ENCODE results near the gene GSTK1.

GSTK1 gene

DNA sequence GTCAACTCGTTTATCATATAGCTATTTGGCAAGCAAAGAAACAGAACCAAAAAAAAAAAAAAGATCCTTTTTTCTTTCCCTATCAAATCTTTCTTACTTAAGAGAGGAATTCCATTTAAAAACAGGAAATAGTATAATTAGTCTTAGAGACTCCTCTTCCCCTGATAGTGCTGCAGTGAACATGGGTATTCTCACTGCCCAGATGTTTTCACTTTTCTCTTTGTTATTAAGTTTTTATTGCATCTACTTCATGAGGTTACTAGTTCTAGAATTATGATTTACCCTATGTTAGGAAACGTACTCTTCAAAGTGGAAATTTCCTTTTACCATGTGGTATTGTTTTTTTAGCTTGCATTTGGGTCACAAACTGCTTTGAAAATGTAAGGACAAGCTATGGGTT, 33.4 kb downstream of the GSTK1 start:
- TF ChIP-seq JUND (IDR thresholded peaks at IDR 0.05; ENCODE audit: low read depth), result no peak
- in situ Hi-C loops (cut with HindIII; ENCODE audit: low pct_unique_long_range_greater_than_20kb, low sequenced_read_pairs), result no loop called here
- no peak for DNase-seq (ENCODE audit: low read depth in 1 of 2, low spot score in 1 of 2)

DNA sequence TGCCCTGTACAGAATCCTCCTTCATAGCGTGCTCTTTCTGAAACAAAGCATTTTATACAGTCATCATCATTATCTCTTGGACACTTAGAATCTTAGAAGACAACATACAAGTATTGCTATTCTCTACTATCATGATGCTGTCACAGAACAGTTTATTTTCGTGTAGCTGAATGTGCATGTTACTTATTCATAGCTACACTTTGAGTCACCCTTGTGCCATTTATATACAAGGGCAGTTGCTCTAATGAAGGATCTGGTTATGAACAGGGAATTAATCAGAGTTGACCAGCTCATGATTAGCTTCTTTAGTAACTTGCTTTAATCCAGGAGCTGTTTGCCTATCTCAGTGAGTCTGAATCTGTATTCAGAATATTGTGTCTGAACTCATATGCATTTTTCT, 36.1 kb downstream of the GSTK1 start:
- in situ Hi-C loops (cut with HindIII; ENCODE audit: low pct_unique_long_range_greater_than_20kb, low sequenced_read_pairs), result no loop called here
- TF ChIP-seq JUND (IDR thresholded peaks at IDR 0.05; ENCODE audit: low read depth), result no peak
- DNase-seq (ENCODE audit: low read depth in 1 of 2, low spot score in 1 of 2), result no peak

DNA sequence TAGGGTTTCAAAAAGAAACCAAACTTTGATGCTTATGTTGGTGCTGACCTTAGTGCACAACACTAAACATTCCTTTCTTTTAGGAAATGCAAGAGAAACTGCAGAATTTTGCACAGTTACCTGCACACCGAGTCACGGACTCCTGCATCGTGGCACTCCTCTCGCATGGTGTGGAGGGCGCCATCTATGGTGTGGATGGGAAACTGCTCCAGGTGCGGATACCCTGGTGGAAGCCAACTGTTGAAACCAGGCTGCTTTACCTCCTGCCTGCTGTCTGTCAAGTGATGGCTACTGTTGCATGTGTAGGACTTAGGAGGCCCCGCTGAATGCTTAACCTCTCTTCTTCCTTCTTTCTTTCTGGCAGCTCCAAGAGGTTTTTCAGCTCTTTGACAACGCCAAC, 36.6 kb downstream of the GSTK1 start:
- TF ChIP-seq JUND (IDR thresholded peaks at IDR 0.05; ENCODE audit: low read depth), result no peak
- peak in 1 of 2 experiments; percentile 57 for DNase-seq (ENCODE audit: low read depth in 1 of 2, low spot score in 1 of 2)
- in situ Hi-C loops (cut with HindIII; ENCODE audit: low pct_unique_long_range_greater_than_20kb, low sequenced_read_pairs), result no loop called here

DNA sequence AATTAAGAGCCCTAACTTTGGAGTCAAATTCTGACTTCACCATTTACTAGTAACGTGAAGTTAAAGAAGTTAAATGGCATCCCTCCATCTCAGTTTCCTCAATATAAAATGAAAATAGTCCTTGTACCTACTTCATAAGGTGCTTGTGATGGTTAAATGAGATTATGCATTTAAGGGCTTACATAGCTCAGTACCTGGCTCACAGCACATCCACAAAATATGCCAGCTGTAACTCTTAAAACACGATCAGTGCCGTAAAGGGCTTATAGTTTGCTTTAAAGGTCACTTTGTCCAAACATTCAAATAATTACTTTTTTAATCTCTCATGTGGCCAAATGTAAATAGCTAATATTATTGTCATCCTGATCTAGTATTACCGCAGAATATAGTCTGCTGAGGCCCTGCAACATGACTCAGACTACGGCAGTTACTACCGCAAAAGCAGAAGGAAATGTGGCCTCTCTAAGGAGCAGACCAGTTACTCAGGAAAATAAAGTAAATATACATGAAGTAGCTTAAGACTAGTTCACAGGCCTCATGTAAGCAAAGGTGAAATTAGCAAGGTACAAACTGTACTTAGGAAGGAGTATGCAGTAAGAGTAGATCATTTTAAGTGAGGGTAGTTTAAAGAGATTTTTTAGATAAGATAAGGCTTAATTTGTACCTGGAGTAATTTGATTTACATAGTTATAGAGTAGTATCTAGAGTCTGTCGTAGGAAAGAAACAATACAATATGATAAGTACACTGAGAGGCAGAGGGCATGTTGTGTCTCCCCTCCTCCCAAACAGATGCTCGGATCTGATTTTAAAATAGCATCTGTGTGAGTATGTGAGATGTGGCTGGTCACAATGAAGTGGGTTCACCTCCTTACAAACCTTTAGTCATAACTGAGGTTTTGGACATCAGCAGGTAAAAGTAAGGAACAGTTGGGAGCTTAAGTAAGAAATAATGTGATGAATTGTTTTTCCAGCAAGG, 38.0 kb downstream of the GSTK1 start:
- no peak for TF ChIP-seq JUND (IDR thresholded peaks at IDR 0.05; ENCODE audit: low read depth)
- in situ Hi-C loops (cut with HindIII; ENCODE audit: low pct_unique_long_range_greater_than_20kb, low sequenced_read_pairs), result no loop called here
- DNase-seq (ENCODE audit: low read depth in 1 of 2, low spot score in 1 of 2), result peak in 1 of 2 experiments; percentile 49

DNA sequence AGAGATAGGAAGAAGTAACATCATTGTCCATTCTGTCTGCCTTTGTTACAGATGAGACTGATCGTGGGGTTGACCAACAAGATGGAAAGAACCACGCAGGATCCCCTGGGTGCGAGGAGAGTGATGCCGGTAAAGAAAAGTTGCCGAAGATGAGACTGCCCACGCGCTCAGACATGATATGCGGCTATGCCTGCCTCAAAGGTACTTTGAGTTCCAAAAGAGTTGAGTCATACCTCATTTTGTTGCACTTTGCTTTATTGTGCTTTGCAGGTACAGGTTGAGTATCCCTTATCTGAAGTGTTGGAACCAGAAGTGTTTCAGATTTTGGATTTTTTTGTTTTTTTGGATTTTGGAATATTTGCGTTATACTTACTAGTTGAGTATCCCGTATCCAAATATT, 40.5 kb downstream of the GSTK1 start:
- TF ChIP-seq JUND (IDR thresholded peaks at IDR 0.05; ENCODE audit: low read depth), result no peak
- DNase-seq (ENCODE audit: low read depth in 1 of 2, low spot score in 1 of 2), result no peak
- in situ Hi-C loops (cut with HindIII; ENCODE audit: low pct_unique_long_range_greater_than_20kb, low sequenced_read_pairs), result no loop called here

DNA sequence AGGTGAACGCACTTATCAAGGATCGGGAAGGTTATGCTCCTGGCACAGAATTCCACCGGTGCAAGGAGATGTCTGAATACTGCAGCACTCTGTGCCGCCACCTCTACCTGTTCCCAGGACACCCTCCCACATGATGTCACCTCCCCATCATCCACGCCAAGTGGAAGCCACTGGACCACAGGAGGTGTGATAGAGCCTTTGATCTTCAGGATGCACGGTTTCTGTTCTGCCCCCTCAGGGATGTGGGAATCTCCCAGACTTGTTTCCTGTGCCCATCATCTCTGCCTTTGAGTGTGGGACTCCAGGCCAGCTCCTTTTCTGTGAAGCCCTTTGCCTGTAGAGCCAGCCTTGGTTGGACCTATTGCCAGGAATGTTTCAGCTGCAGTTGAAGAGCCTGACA, 41.7 kb downstream of the GSTK1 start:
- in situ Hi-C loops (cut with HindIII; ENCODE audit: low pct_unique_long_range_greater_than_20kb, low sequenced_read_pairs), result no loop called here
- TF ChIP-seq JUND (IDR thresholded peaks at IDR 0.05; ENCODE audit: low read depth), result no peak
- no peak for DNase-seq (ENCODE audit: low read depth in 1 of 2, low spot score in 1 of 2)

DNA sequence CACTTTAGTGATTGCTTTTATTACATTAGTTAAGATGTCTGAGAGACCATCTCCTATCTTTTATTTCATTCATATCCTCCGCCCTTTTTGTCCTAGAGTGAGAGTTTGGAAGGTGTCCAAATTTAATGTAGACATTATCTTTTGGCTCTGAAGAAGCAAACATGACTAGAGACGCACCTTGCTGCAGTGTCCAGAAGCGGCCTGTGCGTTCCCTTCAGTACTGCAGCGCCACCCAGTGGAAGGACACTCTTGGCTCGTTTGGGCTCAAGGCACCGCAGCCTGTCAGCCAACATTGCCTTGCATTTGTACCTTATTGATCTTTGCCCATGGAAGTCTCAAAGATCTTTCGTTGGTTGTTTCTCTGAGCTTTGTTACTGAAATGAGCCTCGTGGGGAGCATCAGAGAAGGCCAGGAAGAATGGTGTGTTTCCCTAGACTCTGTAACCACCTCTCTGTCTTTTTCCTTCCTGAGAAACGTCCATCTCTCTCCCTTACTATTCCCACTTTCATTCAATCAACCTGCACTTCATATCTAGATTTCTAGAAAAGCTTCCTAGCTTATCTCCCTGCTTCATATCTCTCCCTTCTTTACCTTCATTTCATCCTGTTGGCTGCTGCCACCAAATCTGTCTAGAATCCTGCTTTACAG, 42.3 kb downstream of the GSTK1 start:
- TF ChIP-seq JUND (IDR thresholded peaks at IDR 0.05; ENCODE audit: low read depth), result no peak
- in situ Hi-C loops (cut with HindIII; ENCODE audit: low pct_unique_long_range_greater_than_20kb, low sequenced_read_pairs), result no loop called here
- peak; percentile 58 to 83 for DNase-seq (ENCODE audit: low read depth in 1 of 2, low spot score in 1 of 2)

DNA sequence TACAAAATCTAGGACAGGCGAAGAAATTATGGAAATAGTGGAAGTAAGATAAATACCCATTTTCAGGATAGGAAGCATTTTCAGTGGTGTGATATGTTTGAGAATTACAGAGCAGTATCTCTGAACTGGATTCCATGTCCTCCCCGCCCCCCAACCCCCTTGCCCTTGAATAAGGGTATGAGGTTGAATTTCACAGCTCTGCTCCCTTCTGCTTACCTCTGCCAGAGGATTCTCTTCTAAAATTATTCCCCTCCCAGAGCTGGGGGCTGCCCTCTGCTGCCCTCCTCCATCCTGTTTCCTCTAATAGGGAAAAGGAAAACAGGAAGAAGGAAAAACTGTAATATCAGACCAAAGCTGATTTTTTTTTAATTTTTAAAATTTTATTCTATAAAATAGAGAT, 45.4 kb downstream of the GSTK1 start:
- in situ Hi-C loops (cut with HindIII; ENCODE audit: low pct_unique_long_range_greater_than_20kb, low sequenced_read_pairs), result no loop called here
- no peak for TF ChIP-seq JUND (IDR thresholded peaks at IDR 0.05; ENCODE audit: low read depth)
- no peak for DNase-seq (ENCODE audit: low read depth in 1 of 2, low spot score in 1 of 2)

DNA sequence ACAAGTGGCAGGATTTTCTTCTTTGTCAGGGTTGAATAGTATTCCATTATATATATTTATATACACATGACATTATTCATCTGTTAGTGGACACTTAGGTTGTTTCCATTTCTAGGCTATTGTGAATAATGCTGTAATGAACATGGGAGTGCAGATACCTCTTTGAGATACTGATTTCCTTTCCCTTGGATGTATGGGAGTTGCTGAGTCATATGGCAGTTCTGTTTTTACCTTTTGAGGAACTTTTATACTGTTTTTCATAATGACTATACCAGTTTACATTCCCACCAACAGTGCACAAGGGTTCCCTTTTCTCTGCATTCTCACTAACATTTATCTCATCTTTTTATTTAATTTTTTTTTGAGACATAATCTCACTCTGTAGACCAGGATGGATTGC, 50.9 kb downstream of the GSTK1 start:
- in situ Hi-C loops (cut with HindIII; ENCODE audit: low pct_unique_long_range_greater_than_20kb, low sequenced_read_pairs), result no loop called here
- TF ChIP-seq JUND (IDR thresholded peaks at IDR 0.05; ENCODE audit: low read depth), result no peak
- DNase-seq (ENCODE audit: low read depth in 1 of 2, low spot score in 1 of 2), result no peak

DNA sequence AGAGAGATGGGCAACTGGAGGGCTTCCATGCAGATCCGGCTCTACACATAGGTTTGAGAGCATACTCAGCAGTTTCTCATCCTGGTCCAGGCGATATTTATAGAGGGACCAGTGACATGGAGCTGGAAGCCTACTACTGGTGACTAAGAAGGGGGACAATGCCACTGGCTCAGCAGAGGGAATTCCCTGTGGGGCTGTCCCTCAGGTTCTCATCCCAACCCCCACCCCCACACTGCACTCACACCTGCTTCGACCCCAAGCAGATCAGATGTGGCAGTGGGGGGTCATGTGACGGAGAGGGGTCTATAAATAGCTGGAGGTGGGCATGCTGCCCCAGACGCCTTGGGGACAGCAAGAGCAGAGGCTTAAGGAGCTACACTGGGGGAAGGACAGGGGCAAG, 52.5 kb downstream of the GSTK1 start, which contains the start of gene CLCN1:
Gene CLCN1, plus strand, starts transcription at position 336 of the 400 bp plus-strand sequence. CDS start 102 bp downstream, outside the sequence.
- TF ChIP-seq JUND (IDR thresholded peaks at IDR 0.05; ENCODE audit: low read depth), result no peak
- DNase-seq (ENCODE audit: low read depth in 1 of 2, low spot score in 1 of 2), result no peak

DNA sequence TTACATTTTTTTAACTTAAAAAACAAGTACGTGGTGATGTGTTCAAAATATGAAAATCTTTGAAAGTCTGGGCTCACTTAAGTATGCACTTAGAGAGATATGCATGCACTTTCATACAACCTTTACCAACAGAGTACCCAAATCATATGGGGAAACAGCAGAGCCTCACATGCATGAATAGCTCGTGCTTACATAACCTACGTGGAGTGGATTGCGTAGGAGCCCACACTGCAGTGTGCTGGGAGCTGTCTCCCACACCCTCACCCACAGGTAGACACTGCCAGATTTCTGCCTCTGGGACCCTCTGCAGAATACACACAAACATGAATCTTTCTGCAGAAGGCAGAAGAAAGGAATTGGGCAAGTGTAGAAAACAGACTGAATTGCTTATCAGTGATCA, 53.3 kb downstream of the GSTK1 start:
- no peak for TF ChIP-seq JUND (IDR thresholded peaks at IDR 0.05; ENCODE audit: low read depth)
- DNase-seq (ENCODE audit: low read depth in 1 of 2, low spot score in 1 of 2), result no peak
- in situ Hi-C loops (cut with HindIII; ENCODE audit: low pct_unique_long_range_greater_than_20kb, low sequenced_read_pairs), result no loop called here

More for the DNA sequence above, 52.5 kb downstream of the GSTK1 start, which contains the start of gene CLCN1:
- in situ Hi-C loops (cut with HindIII; ENCODE audit: low pct_unique_long_range_greater_than_20kb, low sequenced_read_pairs), result no loop called here

DNA sequence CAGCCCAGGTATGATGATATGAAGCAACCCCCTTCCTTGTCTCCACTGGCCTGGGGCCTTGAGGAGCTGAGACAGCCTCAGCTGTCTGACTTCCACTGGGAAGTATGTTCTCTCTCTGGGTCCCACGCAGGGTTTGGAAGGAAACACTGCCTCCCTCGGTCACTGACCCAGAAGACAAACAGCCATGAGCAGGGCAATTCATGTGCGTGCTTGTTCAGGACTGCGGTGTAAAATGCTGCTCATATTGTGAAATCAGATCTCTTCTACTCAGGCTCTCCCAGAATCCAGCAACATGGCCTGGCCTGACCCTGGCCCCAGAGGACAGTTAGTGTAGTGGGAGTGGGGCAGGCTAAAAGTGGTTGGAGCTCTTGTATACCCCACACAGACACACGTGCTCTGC, 55.4 kb downstream of the GSTK1 start:
- peak in 1 of 2 experiments; percentile 69 for DNase-seq (ENCODE audit: low read depth in 1 of 2, low spot score in 1 of 2)
- in situ Hi-C loops (cut with HindIII; ENCODE audit: low pct_unique_long_range_greater_than_20kb, low sequenced_read_pairs), result no loop called here
- TF ChIP-seq JUND (IDR thresholded peaks at IDR 0.05; ENCODE audit: low read depth), result no peak
